CD14-positive monocyte (primary cell): Measurements from ENCODE around the gene DOCK8. TPM values are rescaled to one million over a fixed set of nuclear protein-coding genes. Genes with fewer than 3 reads are reported as not detected.

Experiments used
- DNase-seq, 3 donors: peaks; one replicate each; pipeline ENCODE4 v3.0.0-alpha.2; 2011 to 2022
- H2AFZ ChIP-seq: 2 replicates; pipeline ENCODE4 v1.6.0; 2012; ENCODE audit warnings: mild to moderate bottlenecking, low read depth, low read length, inconsistent platforms; ENCODE audit not compliant: insufficient read depth, poor library complexity, severe bottlenecking
- H3K27ac ChIP-seq, 2 donors: 1 replicate in 1 of 2; 2 replicates in 1 of 2; pipeline ENCODE4 v1.5.1; 2012 to 2013; ENCODE audit warnings: low read length in 2 of 2, control low read depth in 1 of 2, inconsistent platforms in 1 of 2, low read depth in 1 of 2, mild to moderate bottlenecking in 1 of 2
- H3K27me3 ChIP-seq, 2 donors: one replicate each; pipeline versions ENCODE4 v1.6.0 to v1.6.1; 2011 to 2013; ENCODE audit warnings: low read length in 2 of 2; ENCODE audit not compliant: control insufficient read depth in 2 of 2, insufficient read depth in 2 of 2
- H3K36me3 ChIP-seq, 2 donors: replicated peaks in 1 of 2; 1 replicate in 1 of 2; 2 replicates in 1 of 2; pipeline versions ENCODE4 v1.5.1 to v1.6.1; 2012 to 2013; ENCODE audit warnings: low read length in 2 of 2, control low read depth in 1 of 2, inconsistent platforms in 1 of 2, mild to moderate bottlenecking in 1 of 2; ENCODE audit not compliant: insufficient read depth in 2 of 2, control insufficient read depth in 1 of 2
- H3K4me1 ChIP-seq, 2 donors: 1 replicate in 1 of 2; 2 replicates in 1 of 2; pipeline versions ENCODE4 v1.5.1 to v1.6.1; 2012 to 2013; ENCODE audit warnings: low read length in 2 of 2, control low read depth in 1 of 2, inconsistent platforms in 1 of 2, mild to moderate bottlenecking in 1 of 2, moderate library complexity in 1 of 2; ENCODE audit not compliant: insufficient read depth in 2 of 2, control insufficient read depth in 1 of 2
- H3K4me2 ChIP-seq: replicated peaks from 2 replicates; pipeline ENCODE3; 2012; ENCODE audit warnings: low read length, moderate library complexity, mild to moderate bottlenecking; ENCODE audit not compliant: poor library complexity, severe bottlenecking; ENCODE audit errors: extremely low read depth
- H3K4me3 ChIP-seq, 3 experiments: fragments of 200-600 bp in 1 of 3; sonication (generic) in 1 of 3; replicated peaks in 1 of 3; 1 replicate in 2 of 3; 2 replicates in 1 of 3; pipeline ENCODE4 v1.5.1; 2011 to 2013; ENCODE audit warnings: low read length in 3 of 3, mild to moderate bottlenecking in 3 of 3, control low read depth in 2 of 3, low read depth in 2 of 3, inconsistent platforms in 1 of 3, moderate library complexity in 1 of 3
- H3K79me2 ChIP-seq: 2 replicates; pipeline ENCODE4 v1.6.0; 2012; ENCODE audit warnings: mild to moderate bottlenecking, control low read depth, inconsistent platforms, low read length, moderate library complexity; ENCODE audit not compliant: insufficient read depth
- H3K9ac ChIP-seq: 2 replicates; pipeline ENCODE4 v1.6.0; 2017; ENCODE audit warnings: low read length, mild to moderate bottlenecking; ENCODE audit not compliant: insufficient read depth, poor library complexity, severe bottlenecking
- H3K9me3 ChIP-seq, 2 donors: replicated peaks in 1 of 2; 1 replicate in 1 of 2; 2 replicates in 1 of 2; pipeline versions ENCODE4 v1.5.1 to v1.6.1; 2012 to 2013; ENCODE audit warnings: low read length in 2 of 2, control low read depth in 1 of 2; ENCODE audit not compliant: control insufficient read depth in 1 of 2, insufficient read depth in 1 of 2
- H4K20me1 ChIP-seq: 2 replicates; pipeline ENCODE4 v1.6.0; 2012; ENCODE audit warnings: mild to moderate bottlenecking, low read length, control low read depth, moderate library complexity; ENCODE audit not compliant: insufficient read depth
- H3K27ac Mint-ChIP-seq, 7 donors: one replicate each; pipeline ENCODE4 v1.8.0; 2020; ENCODE audit warnings: mild to moderate bottlenecking in 7 of 7, mixed read lengths in 7 of 7, moderate library complexity in 6 of 7, inconsistent platforms in 2 of 7
- H3K27me3 Mint-ChIP-seq, 3 donors: one replicate each; pipeline ENCODE4 v1.8.0; 2021 to 2022; ENCODE audit warnings: low read depth in 3 of 3, mild to moderate bottlenecking in 3 of 3, mixed read lengths in 3 of 3, moderate library complexity in 3 of 3, inconsistent platforms in 1 of 3
- H3K36me3 Mint-ChIP-seq, 2 donors: one replicate each; pipeline ENCODE4 v1.8.0; 2020; ENCODE audit warnings: mixed read lengths in 2 of 2, inconsistent platforms in 1 of 2, mild to moderate bottlenecking in 1 of 2
- H3K4me1 Mint-ChIP-seq: one replicate; pipeline ENCODE4 v1.8.0; 2020; ENCODE audit warnings: mild to moderate bottlenecking, mixed read lengths
- H3K4me3 Mint-ChIP-seq, 2 donors: one replicate each; pipeline ENCODE4 v1.8.0; 2020; ENCODE audit warnings: mild to moderate bottlenecking in 2 of 2, mixed read lengths in 2 of 2, moderate library complexity in 1 of 2
- H3K9me3 Mint-ChIP-seq, 7 donors: one replicate each; pipeline ENCODE4 v1.8.0; 2020 to 2022; ENCODE audit warnings: mixed read lengths in 7 of 7, mild to moderate bottlenecking in 6 of 7, moderate library complexity in 6 of 7, inconsistent platforms in 2 of 7
- CTCF ChIP-seq: fragments of 200-600 bp; IDR thresholded peaks from one replicate; pipeline ENCODE4 v1.8.0; 2022; ENCODE audit warnings: antibody characterized with exemption, mild to moderate bottlenecking
- WGBS: methylation state at CpG from one replicate; pipeline ENCODE4 v1.1.5; 2013; ENCODE audit warnings: missing lambda C conversion rate; ENCODE audit not compliant: insufficient coverage; 5-methylcytosine and 5-hydroxymethylcytosine counted together
- intact Hi-C, 2 donors: fragments of 100-400 bp; cut with micrococcal nuclease; formaldehyde crosslinking; loops; one replicate each; pipeline versions ENCODE4 v1.15.0 to v1.15.1; 2023
- polyA plus RNA-seq, 3 donors: library from polyadenylated mRNA; depleted of rRNA in 1 of 3; unstranded in 2 of 3; stranded (reverse) in 1 of 3; fragments of 300-500 nt in 2 of 3; fragments of >200 nt in 1 of 3; fragmentation: Illumina TruSeq in 2 of 3; gene quantifications; 1 replicate in 2 of 3; 2 replicates in 1 of 3; pipeline ENCODE4 v1.2.3, GENCODE V29; 2012 to 2021

DOCK8 gene
- polyA plus RNA-seq, 3 donors: 46.8 to 100 (median 95.4) TPM

- Histone ChIP-seq H3K27ac (peak overlapping the region in 1 of 2 donors; percentile 57), H3K9me3 (no peaks in the 10 kb centered on the region), H3K9ac (no peak overlapping the region), H4K20me1 (peaks cover 100% of the 10 kb centered on the region), H3K27me3 (no peaks in the 10 kb centered on the region), H3K4me2 (no peak overlapping the region), H3K4me1 (no peaks in the 10 kb centered on the region), H3K4me3 (no peak overlapping the region), H2AFZ (no peak overlapping the region), H3K79me2 (peaks cover 56% of the 10 kb centered on the region), H3K36me3 (peaks cover 91 to 100% of the 10 kb centered on the region in 2 donors)
- peaks cover 79 to 95% of the 10 kb centered on the region in 2 donors for H3K36me3 Mint-ChIP-seq
- TF ChIP-seq CTCF: no peak
- no peak for DNase-seq
- H3K27ac Mint-ChIP-seq: no peak overlapping the region
- WGBS: 66% methylated on average over 3 of the region's 5 CpGs
- no peaks in the 10 kb centered on the region for H3K27me3 Mint-ChIP-seq
- no peaks in the 10 kb centered on the region for H3K9me3 Mint-ChIP-seq
- H3K4me3 Mint-ChIP-seq: no peak overlapping the region
- H3K4me1 Mint-ChIP-seq: no peaks in the 10 kb centered on the region
- intact Hi-C loops: no loop called here
Observed at GRCh38 chr9:351916-352315, 137.3 kb downstream of the DOCK8 start.

DNA sequence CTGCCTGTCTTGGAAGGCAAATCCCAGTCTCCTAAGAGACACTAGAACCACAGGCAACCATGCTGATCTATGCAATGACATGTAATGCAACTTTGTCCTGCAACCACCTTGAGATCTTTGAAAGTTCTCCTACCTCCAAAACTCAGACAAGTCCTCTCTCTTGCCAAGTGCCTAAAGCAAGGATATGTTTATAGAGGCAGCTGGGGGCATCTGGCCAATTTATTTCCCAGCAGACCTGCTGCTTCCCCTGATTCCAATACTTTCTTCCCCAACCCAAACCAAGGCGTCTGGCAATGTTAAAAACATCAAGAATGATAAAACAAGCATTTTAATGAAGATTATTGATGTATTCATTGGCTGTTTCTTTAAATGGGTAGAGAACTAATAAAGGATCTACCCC is 138.4 kb downstream of the DOCK8 start:
- no peaks in the 10 kb centered on the region for H3K4me1 Mint-ChIP-seq
- TF ChIP-seq CTCF: no peak
- no peaks in the 10 kb centered on the region for H3K9me3 ChIP-seq
- H3K27me3 Mint-ChIP-seq: no peaks in the 10 kb centered on the region
- no peaks in the 10 kb centered on the region for H3K9me3 Mint-ChIP-seq
- intact Hi-C loops: no loop called here
- H2AFZ ChIP-seq: no peak overlapping the region
- no peak overlapping the region for H3K4me2 ChIP-seq
- no peak overlapping the region for H3K4me3 Mint-ChIP-seq
- DNase-seq: no peak
- H3K36me3 ChIP-seq: peaks cover 91 to 100% of the 10 kb centered on the region in 2 donors
- H3K27me3 ChIP-seq: no peaks in the 10 kb centered on the region
- WGBS: no CpG with 5 or more reads among the region's 1 CpG
- H3K4me3 ChIP-seq: no peak overlapping the region
- H3K4me1 ChIP-seq: no peaks in the 10 kb centered on the region
- no peak overlapping the region for H3K9ac ChIP-seq
- no peak overlapping the region for H3K27ac ChIP-seq
- peaks cover 60% of the 10 kb centered on the region for H3K79me2 ChIP-seq
- H3K27ac Mint-ChIP-seq: peak overlapping the region in 2 of 7 donors; percentile 23 to 27
- H4K20me1 ChIP-seq: peaks cover 100% of the 10 kb centered on the region
- H3K36me3 Mint-ChIP-seq: peaks cover 76 to 94% of the 10 kb centered on the region in 2 donors
